Right atrium auricular region (tissue), 2 donors: ENCODE data around the gene MX1. TPM values are rescaled to one million over a fixed set of nuclear protein-coding genes. Genes with fewer than 3 reads are reported as not detected.

Experiments
- DNase-seq: peaks from one replicate; pipeline ENCODE4 v3.0.0-alpha.2; 2019; ENCODE audit warnings: low spot score
- H3K27ac ChIP-seq, 2 donors: fragments of 200-600 bp; sonication (generic); 1 replicate in 1 of 2; 2 replicates in 1 of 2; pipeline ENCODE4 v1.5.1; 2016 to 2019
- H3K27me3 ChIP-seq, 2 donors: fragments of 200-600 bp; sonication (generic); one replicate each; pipeline versions ENCODE4 v1.5.1 to v1.6.0; 2017 to 2019
- H3K36me3 ChIP-seq: fragments of 200-600 bp; sonication (generic); one replicate; pipeline ENCODE4 v1.5.1; 2016
- H3K4me1 ChIP-seq, 2 donors: fragments of 200-600 bp; sonication (generic); one replicate each; pipeline versions ENCODE4 v1.5.1 to v1.6.0; 2017 to 2019
- H3K4me3 ChIP-seq, 2 donors: fragments of 200-600 bp; sonication (generic); 1 replicate in 1 of 2; 2 replicates in 1 of 2; pipeline ENCODE4 v1.5.1; 2017 to 2019; ENCODE audit warnings: mild to moderate bottlenecking in 1 of 2, moderate library complexity in 1 of 2
- H3K9me3 ChIP-seq, 2 donors: fragments of 200-600 bp; sonication (generic); one replicate each; pipeline ENCODE4 v1.5.1; 2019
- CTCF ChIP-seq, 2 donors: fragments of 200-600 bp; sonication (generic); IDR thresholded peaks; one replicate each; pipeline ENCODE4 v1.5.1; 2019; ENCODE audit warnings: antibody characterized with exemption in 2 of 2
- total RNA-seq, 2 donors: library from RNA; depleted of rRNA; stranded (reverse); fragments of >200 nt; gene quantifications; one replicate each; pipeline ENCODE4 v1.1.0, GENCODE V29; 2016

The MX1 gene
- total RNA-seq, 2 donors from 2014 or later, result 6.9 to 8.5 TPM

- no peak overlapping the region for H3K27ac ChIP-seq
- DNase-seq, result peak; percentile 26
- peaks cover 0 to 6% of the 10 kb centered on the region in 2 donors for H3K9me3 ChIP-seq
- H3K4me1 ChIP-seq, result no peaks in the 10 kb centered on the region
- H3K27me3 ChIP-seq, result no peaks in the 10 kb centered on the region
- no peak overlapping the region for H3K4me3 ChIP-seq
- H3K36me3 ChIP-seq, result peaks cover 34% of the 10 kb centered on the region
- TF ChIP-seq CTCF (IDR thresholded peaks at IDR 0.05), result no peak
Measured at GRCh38 chr21:41437729-41438128, 11.7 kb downstream of the MX1 start.

- peak; percentile 57 for DNase-seq
- no peak for TF ChIP-seq CTCF (IDR thresholded peaks at IDR 0.05)
- no peak overlapping the region for H3K4me3 ChIP-seq
Measured at GRCh38 chr21:41438425-41439113, 12.5 kb downstream of the MX1 start.

GRCh38 chr21:41439248-41439647 is 13.2 kb downstream of the MX1 start:
- TF ChIP-seq CTCF (IDR thresholded peaks at IDR 0.05), result no peak
- H3K27ac ChIP-seq, result no peak overlapping the region
- H3K4me3 ChIP-seq, result no peak overlapping the region
- DNase-seq, result no peak
- H3K9me3 ChIP-seq, result peaks cover 0 to 6% of the 10 kb centered on the region in 2 donors
- peaks cover 25% of the 10 kb centered on the region for H3K36me3 ChIP-seq
- no peaks in the 10 kb centered on the region for H3K27me3 ChIP-seq
- H3K4me1 ChIP-seq, result no peaks in the 10 kb centered on the region

More at GRCh38 chr21:41438425-41439113, 12.5 kb downstream of the MX1 start:
- no peaks in the 10 kb centered on the region for H3K4me1 ChIP-seq
- no peak overlapping the region for H3K27ac ChIP-seq
- peaks cover 0 to 6% of the 10 kb centered on the region in 2 donors for H3K9me3 ChIP-seq
- peaks cover 28% of the 10 kb centered on the region for H3K36me3 ChIP-seq
- H3K27me3 ChIP-seq, result no peaks in the 10 kb centered on the region

DNA sequence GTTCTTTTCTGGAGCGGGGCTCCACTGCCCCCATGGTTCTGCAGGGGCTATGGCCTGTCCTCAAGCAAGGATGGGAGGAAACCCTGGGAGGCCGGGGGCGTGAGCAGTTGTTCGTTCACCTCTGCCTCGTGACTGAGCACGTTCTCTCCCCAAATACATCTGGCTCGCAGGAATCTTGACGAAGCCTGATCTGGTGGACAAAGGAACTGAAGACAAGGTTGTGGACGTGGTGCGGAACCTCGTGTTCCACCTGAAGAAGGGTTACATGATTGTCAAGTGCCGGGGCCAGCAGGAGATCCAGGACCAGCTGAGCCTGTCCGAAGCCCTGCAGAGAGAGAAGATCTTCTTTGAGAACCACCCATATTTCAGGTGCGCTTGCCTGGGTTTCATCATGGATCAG is 15.5 kb downstream of the MX1 start:
- no peak overlapping the region for H3K4me3 ChIP-seq
- H3K27ac ChIP-seq, result no peak overlapping the region
- DNase-seq, result no peak
- no peak for TF ChIP-seq CTCF (IDR thresholded peaks at IDR 0.05)
- H3K27me3 ChIP-seq, result no peaks in the 10 kb centered on the region
- no peaks in the 10 kb centered on the region for H3K9me3 ChIP-seq
- no peaks in the 10 kb centered on the region for H3K4me1 ChIP-seq
- H3K36me3 ChIP-seq, result peaks cover 22% of the 10 kb centered on the region

GRCh38 chr21:41442481-41443186 is 16.6 kb downstream of the MX1 start:
- no peak for TF ChIP-seq CTCF (IDR thresholded peaks at IDR 0.05)
- H3K27me3 ChIP-seq, result no peaks in the 10 kb centered on the region
- no peak overlapping the region for H3K27ac ChIP-seq
- no peaks in the 10 kb centered on the region for H3K4me1 ChIP-seq
- H3K9me3 ChIP-seq, result no peaks in the 10 kb centered on the region
- no peak overlapping the region for H3K4me3 ChIP-seq
- DNase-seq, result no peak
- H3K36me3 ChIP-seq, result peaks cover 19% of the 10 kb centered on the region
